GM21381 (cell line): ENCODE results near the gene ZBTB40.

Experiments
- ATAC-seq: cut with Tn5 transposase; IDR thresholded peaks from one replicate; pipeline ENCODE4 v1.9.1; 2021; ENCODE audit warnings: mild to moderate bottlenecking, moderate library complexity; ENCODE audit not compliant: unreplicated experiment

ZBTB40 gene

DNA sequence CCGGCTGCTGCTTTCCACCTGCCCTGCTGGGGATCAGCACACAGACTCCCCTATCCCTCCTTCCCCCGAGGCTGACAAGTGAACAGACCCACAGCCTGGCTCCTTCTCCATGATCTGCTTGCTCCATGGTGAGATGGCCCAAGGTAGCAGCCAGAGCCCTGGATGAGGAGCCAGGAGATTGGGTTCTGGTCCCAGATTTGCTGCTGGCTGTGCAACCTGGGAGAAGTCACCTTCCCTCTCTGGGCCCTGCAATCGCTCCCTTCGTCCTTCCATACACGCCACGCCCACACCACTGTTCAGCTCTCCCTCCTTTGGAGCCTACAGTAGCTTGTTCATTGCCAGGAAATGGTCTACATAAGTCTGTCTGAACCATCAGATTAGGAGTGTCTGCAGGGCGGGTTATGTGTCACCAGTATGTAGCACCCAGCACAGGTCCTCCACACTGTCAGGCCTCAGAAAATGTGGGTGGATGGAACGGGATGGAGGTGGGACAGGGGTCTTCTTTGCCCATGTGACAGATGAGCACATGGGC lies 102.4 kb downstream of the ZBTB40 start:
- no peak for ATAC-seq

GRCh38 chr1:22555371-22555656 lies 103.7 kb downstream of the ZBTB40 start:
- no peak for ATAC-seq

GRCh38 chr1:22556391-22557104 lies 104.9 kb downstream of the ZBTB40 start:
- no peak for ATAC-seq

DNA sequence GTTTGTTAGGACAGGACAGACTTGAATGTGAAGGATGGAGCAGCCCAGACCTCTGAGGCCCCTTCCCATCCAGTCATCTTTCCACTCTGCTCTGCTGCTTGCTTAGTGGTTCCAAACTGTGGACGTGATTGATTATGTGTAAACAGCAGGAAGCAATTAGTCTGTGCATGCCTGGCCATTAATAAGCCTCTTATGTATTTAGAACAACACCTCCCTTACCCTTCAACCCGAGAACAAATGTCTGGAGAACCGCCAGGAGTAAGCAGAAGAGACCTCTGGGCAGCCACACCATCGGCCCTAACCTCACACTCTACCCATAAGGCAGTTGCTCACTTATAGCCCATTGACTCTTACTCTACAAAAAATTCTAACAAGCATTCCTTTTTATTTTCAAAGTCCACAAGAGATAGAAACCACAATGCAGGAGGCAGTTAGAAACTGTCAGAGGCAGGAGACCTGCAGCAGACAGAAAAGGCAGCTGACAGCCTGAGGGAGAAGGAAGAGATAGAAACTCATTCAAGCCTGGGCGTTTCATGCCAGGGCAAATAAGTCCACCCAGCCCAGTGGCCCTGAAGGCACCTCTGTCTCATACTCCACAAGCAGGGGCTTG lies 105.8 kb downstream of the ZBTB40 start:
- no peak for ATAC-seq

GRCh38 chr1:22562584-22563583 lies 111.2 kb downstream of the ZBTB40 start, which contains the start of gene EPHA8:
Gene EPHA8 (plus strand): TSS chr1:22563489. CDS start chr1:22563636, 147 bp downstream.
- no peak for ATAC-seq

GRCh38 chr1:22563671-22564602 lies 112.3 kb downstream of the ZBTB40 start:
- ATAC-seq: no peak

DNA sequence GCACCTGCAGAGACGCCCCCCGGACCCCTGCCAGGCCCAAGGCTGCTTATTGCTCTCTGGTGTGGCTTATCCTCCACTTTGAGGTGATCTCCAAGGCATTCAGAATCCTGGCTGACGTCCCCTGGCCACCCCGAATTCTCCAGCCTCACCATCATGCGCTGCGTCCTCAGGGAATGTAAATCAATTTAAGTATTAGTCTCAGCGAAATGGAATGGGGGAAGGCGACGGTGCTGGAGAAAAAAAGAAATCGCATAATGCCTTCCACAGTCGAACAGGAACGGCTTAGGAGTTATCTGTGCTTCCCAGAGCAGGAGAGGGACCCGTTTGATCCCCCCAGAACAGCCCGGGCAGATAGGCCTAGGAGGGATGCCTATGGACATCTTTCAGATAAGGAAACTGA lies 114.5 kb downstream of the ZBTB40 start:
- ATAC-seq: no peak

- ATAC-seq: no peak
Measured at GRCh38 chr1:22567197-22567596, 115.5 kb downstream of the ZBTB40 start.

- ATAC-seq: no peak
Measured at GRCh38 chr1:22567994-22568393, 116.3 kb downstream of the ZBTB40 start.

GRCh38 chr1:22569269-22569668 lies 117.6 kb downstream of the ZBTB40 start:
- no peak for ATAC-seq

DNA sequence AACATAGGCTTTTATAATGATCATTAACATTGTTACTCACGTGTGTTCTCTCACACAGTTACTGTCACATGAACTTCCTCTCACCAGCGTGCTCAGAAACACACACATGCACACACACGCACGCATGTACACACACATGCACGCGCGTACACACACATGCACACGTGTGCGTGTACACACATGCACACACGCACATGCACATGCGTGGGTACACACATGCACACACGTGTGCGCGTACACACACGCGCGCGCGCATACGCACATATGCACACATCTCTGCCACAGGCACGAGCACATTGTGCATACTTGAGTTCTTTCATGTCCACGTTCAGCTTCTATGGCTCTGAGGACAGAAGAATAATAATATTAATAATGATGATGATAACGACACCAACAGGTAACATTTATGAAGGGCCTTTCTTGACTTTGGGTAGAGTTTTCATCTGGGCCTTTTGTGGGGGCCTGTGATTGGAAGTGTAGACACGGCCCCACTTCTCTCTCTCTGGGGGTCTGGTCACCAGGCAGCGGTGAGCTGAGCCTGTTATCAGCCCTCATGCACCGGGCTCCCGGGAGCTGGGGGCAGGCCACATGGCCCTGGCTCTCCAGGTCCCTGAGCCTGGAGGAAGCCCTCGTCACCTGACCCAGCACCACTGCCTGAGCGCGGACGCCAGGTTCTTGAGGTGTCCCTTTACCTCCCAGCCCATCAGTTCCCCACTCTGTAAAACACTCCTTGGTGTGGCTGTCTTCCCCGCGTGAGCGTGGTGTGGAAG lies 118.7 kb downstream of the ZBTB40 start:
- no peak for ATAC-seq

- ATAC-seq: no peak
Measured at GRCh38 chr1:22572818-22573217, 121.2 kb downstream of the ZBTB40 start.

- ATAC-seq: no peak
Measured at GRCh38 chr1:22573237-22573636, 121.6 kb downstream of the ZBTB40 start.

DNA sequence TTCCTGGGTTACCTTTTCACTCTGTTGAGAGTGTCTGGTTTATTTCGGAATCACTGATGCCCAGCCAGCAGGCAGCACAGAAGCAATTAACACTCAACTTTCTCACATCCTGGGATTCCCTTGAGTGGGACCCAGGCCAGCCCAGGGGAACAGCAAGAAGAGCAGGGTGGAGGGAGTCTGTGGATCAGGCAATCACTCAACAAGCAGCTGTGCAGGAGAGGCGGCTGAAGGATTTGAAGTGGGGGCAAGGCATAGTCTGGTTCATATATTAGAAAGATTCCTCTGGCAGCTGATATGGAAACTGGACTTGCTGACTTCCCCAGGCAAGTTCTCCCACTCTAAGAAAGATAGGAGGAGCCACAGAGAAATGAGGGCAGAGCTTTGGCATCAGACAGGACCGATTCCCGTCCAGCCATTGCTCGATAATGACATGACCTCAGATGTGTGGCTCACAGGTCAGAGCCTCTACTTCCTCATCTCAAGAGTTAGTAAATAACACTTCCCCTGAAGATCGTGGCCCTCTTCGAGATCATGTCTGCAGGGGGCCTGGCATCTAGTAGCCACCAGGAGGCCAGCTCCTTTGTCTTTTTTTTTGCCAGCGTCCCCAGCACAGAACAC lies 124.0 kb downstream of the ZBTB40 start:
- ATAC-seq: no peak

- ATAC-seq: no peak
Measured at GRCh38 chr1:22576150-22576544, 124.5 kb downstream of the ZBTB40 start.

GRCh38 chr1:22576617-22577016 lies 125.0 kb downstream of the ZBTB40 start:
- no peak for ATAC-seq

DNA sequence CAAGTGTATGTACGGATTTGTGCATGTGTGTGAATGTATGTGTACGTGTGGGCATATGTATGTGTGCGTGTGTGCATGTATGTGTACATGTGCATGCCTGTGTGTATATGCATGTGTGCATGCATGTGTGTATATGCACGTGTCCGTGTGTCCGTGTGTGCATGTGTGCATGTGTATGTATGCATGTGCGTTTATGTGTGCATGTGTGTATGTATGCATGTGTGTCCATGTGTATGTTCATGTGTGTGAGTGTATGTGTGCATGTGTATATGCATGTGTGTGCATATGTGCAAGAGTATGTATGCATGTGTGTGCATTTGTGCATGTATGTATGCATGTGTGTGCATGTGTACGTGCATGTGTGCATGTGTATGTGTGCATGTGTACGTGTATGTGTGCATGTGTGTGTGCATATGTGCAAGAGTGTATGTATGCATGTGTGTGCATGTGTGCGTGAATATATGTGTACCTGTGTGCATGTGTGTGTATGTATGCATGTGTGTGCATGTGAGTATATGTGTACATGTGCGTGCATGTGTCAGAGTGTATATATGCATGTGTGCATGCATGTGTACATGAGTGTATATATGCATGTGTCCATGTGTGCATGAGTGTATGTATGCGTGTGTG lies 127.2 kb downstream of the ZBTB40 start:
- ATAC-seq: no peak

GRCh38 chr1:22579541-22580155 lies 128.0 kb downstream of the ZBTB40 start:
- ATAC-seq: no peak
